AG04449 (cell line): Measurements from ENCODE around the gene ARL4D.

Source experiments
- CTCF ChIA-PET: fragments of 350-600 bp; formaldehyde crosslinking; extraction: SDS; loops from one replicate; lab custom pipeline; 2021; ENCODE audit warnings: antibody characterized with exemption; lab: Yijun Ruan, JAX
- POLR2A ChIA-PET: fragments of 400-600, 350-600 bp; formaldehyde crosslinking; extraction: SDS; loops from one replicate; lab custom pipeline; 2020; ENCODE audit warnings: antibody characterized with exemption, inconsistent platforms; lab: Yijun Ruan, JAX
- DNase-seq: peaks from one replicate; pipeline ENCODE4 v3.0.0-alpha.2; 2010; ENCODE audit warnings: low read depth, low spot score
- H3K4me3 ChIP-seq: 2 replicates; pipeline ENCODE4 v1.5.1; 2011; ENCODE audit warnings: low read depth, mild to moderate bottlenecking, control low read depth, low read length
- CTCF ChIP-seq: IDR thresholded peaks from one replicate; pipeline ENCODE4 v1.5.1; 2011; ENCODE audit warnings: mild to moderate bottlenecking, moderate library complexity, low read length, control low read depth, inconsistent platforms; ENCODE audit not compliant: insufficient read depth; ENCODE audit errors: missing control alignments

The ARL4D gene

GRCh38 chr17:43381621-43382020 is 17.2 kb upstream of the ARL4D start:
- no peak overlapping the region for H3K4me3 ChIP-seq
- POLR2A ChIA-PET: no interaction called here
- DNase-seq: no peak
- CTCF ChIA-PET: no interaction called here
- TF ChIP-seq CTCF: no peak

- no peak overlapping the region for H3K4me3 ChIP-seq
- POLR2A ChIA-PET: no interaction called here
- CTCF ChIA-PET: no interaction called here
- DNase-seq: no peak
- no peak for TF ChIP-seq CTCF
Observed at GRCh38 chr17:43382776-43383175, 16.0 kb upstream of the ARL4D start.

GRCh38 chr17:43383372-43383771 is 15.4 kb upstream of the ARL4D start:
- CTCF ChIA-PET: interaction anchor here (1.4 to 2.6 kb wide), 2 partner anchors 10 to 101 kb away, joined by 3 to 7 read pairs; partner anchors contain the start of gene DHX8
- TF ChIP-seq CTCF: no peak

GRCh38 chr17:43383826-43384475 is 14.8 kb upstream of the ARL4D start:
- CTCF ChIA-PET: interaction anchor here (1.4 to 2.6 kb wide), 2 partner anchors 10 to 100 kb away, joined by 3 to 7 read pairs; partner anchors contain the start of gene DHX8
- TF ChIP-seq CTCF: no peak
- POLR2A ChIA-PET: interaction anchor here (0.9 kb wide), 1 partner anchor 16 kb away, joined by 5 read pairs; no protein-coding TSS in a partner anchor
- H3K4me3 ChIP-seq: no peak overlapping the region
- DNase-seq: no peak

More at GRCh38 chr17:43383372-43383771, 15.4 kb upstream of the ARL4D start:
- no peak for DNase-seq
- H3K4me3 ChIP-seq: no peak overlapping the region
- POLR2A ChIA-PET: interaction anchor here (0.9 kb wide), 1 partner anchor 15 kb away, joined by 5 read pairs; no protein-coding TSS in a partner anchor

GRCh38 chr17:43384476-43384862 is 14.3 kb upstream of the ARL4D start:
- DNase-seq: no peak
- H3K4me3 ChIP-seq: no peak overlapping the region
- CTCF ChIA-PET: interaction anchor here (1.4 to 2.6 kb wide), 2 partner anchors 9 to 100 kb away, joined by 3 to 7 read pairs; partner anchors contain the start of gene DHX8
- TF ChIP-seq CTCF: no peak
- POLR2A ChIA-PET: no interaction called here

- POLR2A ChIA-PET: interaction anchor here (2.3 kb wide), 1 partner anchor 17 kb away, joined by 6 read pairs; no protein-coding TSS in a partner anchor
- CTCF ChIA-PET: interaction anchor here (2.6 to 4.2 kb wide), 2 partner anchors 8 to 98 kb away, joined by 7 to 57 read pairs; partner anchors contain the start of gene DHX8
- TF ChIP-seq CTCF: no peak
- no peak for DNase-seq
- no peak overlapping the region for H3K4me3 ChIP-seq
Observed at GRCh38 chr17:43385046-43385831, 13.6 kb upstream of the ARL4D start.
